Aorta (tissue), 5 donors: ENCODE measurements around the gene FAM193B. TPM values are rescaled to one million over a fixed set of nuclear protein-coding genes. Genes with fewer than 3 reads are reported as not detected.
A peak's percentile ranks its signal among the peaks of the same experiment; 100 is the strongest.

Experiments used
- ATAC-seq: fragments of 200-7000 bp; cut with Tn5 transposase; one replicate; pipeline ENCODE4 v1.9.1; 2022; ENCODE audit warnings: moderate library complexity; ENCODE audit not compliant: low FRiP score
- DNase-seq, 2 donors: peaks; one replicate each; pipeline ENCODE4 v3.0.0-alpha.2; 2020
- H3K27ac ChIP-seq, 2 donors: one replicate each; pipeline ENCODE4 v1.5.1; 2013; ENCODE audit warnings: low read length in 2 of 2, mild to moderate bottlenecking in 2 of 2, moderate library complexity in 2 of 2, control low read depth in 1 of 2, inconsistent platforms in 1 of 2, low read depth in 1 of 2
- H3K27me3 ChIP-seq, 2 donors: one replicate each; pipeline ENCODE4 v1.6.1; 2013; ENCODE audit warnings: control low read depth in 1 of 2, low read length in 1 of 2, mild to moderate bottlenecking in 1 of 2, moderate library complexity in 1 of 2; ENCODE audit not compliant: insufficient read depth in 2 of 2, control insufficient read depth in 1 of 2
- H3K36me3 ChIP-seq, 2 donors: one replicate each; pipeline ENCODE4 v1.6.1; 2013; ENCODE audit warnings: control low read depth in 1 of 2, low read length in 1 of 2, mild to moderate bottlenecking in 1 of 2; ENCODE audit not compliant: insufficient read depth in 2 of 2, control insufficient read depth in 1 of 2
- H3K4me1 ChIP-seq, 2 donors: one replicate each; pipeline ENCODE4 v1.6.1; 2013; ENCODE audit warnings: low read length in 2 of 2, control low read depth in 1 of 2, mild to moderate bottlenecking in 1 of 2, moderate library complexity in 1 of 2; ENCODE audit not compliant: insufficient read depth in 2 of 2, control insufficient read depth in 1 of 2
- H3K4me3 ChIP-seq, 2 donors: one replicate each; pipeline ENCODE4 v1.5.1; 2013; ENCODE audit warnings: low read length in 2 of 2, control low read depth in 1 of 2, mild to moderate bottlenecking in 1 of 2
- H3K9me3 ChIP-seq: one replicate; pipeline ENCODE4 v1.6.1; 2013; ENCODE audit warnings: mild to moderate bottlenecking, low read length; ENCODE audit not compliant: control insufficient read depth
- WGBS, 2 donors: extraction: QIAGEN DNeasy Blood & Tissue Kit; methylation state at CpG; one replicate each; pipeline ENCODE4 v1.1.7; 2013; 5-methylcytosine and 5-hydroxymethylcytosine counted together
- intact Hi-C, 2 donors: fragments of 100-400 bp; cut with DNase I; formaldehyde crosslinking; loops; one replicate each; pipeline versions ENCODE4 v1.14.2 to v1.15.0; 2022
- polyA plus RNA-seq, 2 donors: library from polyadenylated mRNA; stranded (reverse); fragments of 200-250 nt; gene quantifications; one replicate each; pipeline ENCODE4 v1.2.3, GENCODE V29; 2013
- total RNA-seq, 2 donors: library from RNA; stranded (reverse); fragmentation: NEBNext Ultra II Directional; extraction: Animal tissue kit (Norgen Biotek cat#: 25700); gene quantifications; one replicate each; pipeline ENCODE4 v1.2.1, GENCODE V29; 2021
- donor health status: healthy with polysubstance abuse.
- donor health status: Bipolar disorder and iron deficiency.
- donor health status: DM: no; HTN: no; CAD: no.
- donor health status: DM: no; HTN: no; CAD: no.
- donor health status: DM: yes; HTN: yes; CAD: no.

The FAM193B gene
- total and polyA plus RNA-seq, 4 donors = 49.5 to 533 (median 90.0) TPM

GRCh38 chr5:177599731-177600507, 45.6 kb upstream of the FAM193B start, which contains the start of gene B4GALT7:
Gene B4GALT7 (plus strand): TSS chr5:177600132. CDS start chr5:177600211, 79 bp downstream.
- DNase-seq (peak; percentile 91 to 93), ATAC-seq (peak; percentile 96)
- Histone ChIP-seq H3K36me3 (peaks cover 0 to 2% of the 10 kb centered on the region in 2 donors), H3K4me1 (no peaks in the 10 kb centered on the region), H3K9me3 (no peaks in the 10 kb centered on the region), H3K4me3 (peak within 1 kb of the TSS; percentile 60 to 90), H3K27me3 (no peaks in the 10 kb centered on the region), H3K27ac (peak within 1 kb of the TSS in 1 of 2 donors; percentile 92)
- intact Hi-C loops = loop anchor here in 1 of 2 donors (10.0 kb wide), 1 partner anchor 565 kb away; no protein-coding TSS in a partner anchor
- WGBS, 2 donors = 1% methylated on average over 43 to 86 of the region's 86 CpGs

- Histone ChIP-seq H3K4me3 (no peak overlapping the region), H3K27ac (no peak overlapping the region), H3K4me1 (no peaks in the 10 kb centered on the region), H3K9me3 (no peaks in the 10 kb centered on the region), H3K36me3 (peaks cover 0 to 4% of the 10 kb centered on the region in 2 donors), H3K27me3 (no peaks in the 10 kb centered on the region)
- intact Hi-C loops = no loop called here
- DNase-seq (no peak), ATAC-seq (no peak)
- WGBS, 2 donors = 47 to 48% methylated on average over 5 of the region's 5 CpGs
Measured at GRCh38 chr5:177598477-177598876, 44.1 kb upstream of the FAM193B start.

GRCh38 chr5:177596775-177597238, 42.4 kb upstream of the FAM193B start:
- no peak overlapping the region for H3K4me3 ChIP-seq
- DNase-seq (no peak), ATAC-seq (no peak)
- H3K4me1 ChIP-seq = no peaks in the 10 kb centered on the region
- H3K36me3 ChIP-seq = peaks cover 0 to 4% of the 10 kb centered on the region in 2 donors
- H3K27ac ChIP-seq = no peak overlapping the region
- intact Hi-C loops = no loop called here
- no peaks in the 10 kb centered on the region for H3K27me3 ChIP-seq
- no peaks in the 10 kb centered on the region for H3K9me3 ChIP-seq
- 89 to 100% methylated on average over 2 of the region's 2 CpGs for WGBS, 2 donors

GRCh38 chr5:177595991-177596774, 41.8 kb upstream of the FAM193B start:
- intact Hi-C loops = no loop called here
- no peak for DNase-seq

GRCh38 chr5:177595026-177595585, 40.7 kb upstream of the FAM193B start:
- Histone ChIP-seq H3K36me3 (peaks cover 0 to 4% of the 10 kb centered on the region in 2 donors), H3K4me3 (no peak overlapping the region), H3K27ac (no peak overlapping the region), H3K9me3 (no peaks in the 10 kb centered on the region), H3K4me1 (no peaks in the 10 kb centered on the region), H3K27me3 (no peaks in the 10 kb centered on the region)
- no peak for DNase-seq
- intact Hi-C loops = no loop called here
- no peak for ATAC-seq
- WGBS, 2 donors = 95 to 98% methylated on average over 8 of the region's 8 CpGs

More at GRCh38 chr5:177595991-177596774, 41.8 kb upstream of the FAM193B start:
- H3K4me1 ChIP-seq = no peaks in the 10 kb centered on the region
- no peak for ATAC-seq
- H3K27ac ChIP-seq = no peak overlapping the region
- H3K27me3 ChIP-seq = no peaks in the 10 kb centered on the region
- H3K9me3 ChIP-seq = no peaks in the 10 kb centered on the region
- peaks cover 0 to 4% of the 10 kb centered on the region in 2 donors for H3K36me3 ChIP-seq
- no peak overlapping the region for H3K4me3 ChIP-seq
- 95 to 96% methylated on average over 2 of the region's 2 CpGs for WGBS, 2 donors

GRCh38 chr5:177594071-177594470, 39.7 kb upstream of the FAM193B start:
- Histone ChIP-seq H3K4me3 (no peak overlapping the region), H3K36me3 (peaks cover 0 to 4% of the 10 kb centered on the region in 2 donors), H3K9me3 (no peaks in the 10 kb centered on the region), H3K27me3 (no peaks in the 10 kb centered on the region), H3K27ac (no peak overlapping the region), H3K4me1 (no peaks in the 10 kb centered on the region)
- ATAC-seq (no peak), DNase-seq (peak in 1 of 2 donors; percentile 25)
- intact Hi-C loops = loop anchor here in 1 of 2 donors (5.0 kb wide), 1 partner anchor 42 kb away; the partner anchor contains the start of gene FAM193B
- 91% methylated on average over 8 of the region's 8 CpGs for WGBS, 2 donors

GRCh38 chr5:177593511-177593910, 39.1 kb upstream of the FAM193B start:
- H3K27me3 ChIP-seq = no peaks in the 10 kb centered on the region
- no peak overlapping the region for H3K27ac ChIP-seq
- peaks cover 0 to 4% of the 10 kb centered on the region in 2 donors for H3K36me3 ChIP-seq
- H3K9me3 ChIP-seq = no peaks in the 10 kb centered on the region
- no peak overlapping the region for H3K4me3 ChIP-seq
- WGBS, 2 donors = 87% methylated on average over 3 of the region's 3 CpGs
- no peaks in the 10 kb centered on the region for H3K4me1 ChIP-seq
- DNase-seq (peak in 1 of 2 donors; percentile 17), ATAC-seq (no peak)
- intact Hi-C loops = loop anchor here in 1 of 2 donors (5.0 kb wide), 1 partner anchor 41 kb away; the partner anchor contains the start of gene FAM193B

- 73 to 74% methylated on average over 12 to 13 of the region's 13 CpGs for WGBS, 2 donors
- peak in 1 of 2 donors; percentile 41 for DNase-seq
Measured at GRCh38 chr5:177592905-177593304, 38.5 kb upstream of the FAM193B start.

More at GRCh38 chr5:177592905-177593304, 38.5 kb upstream of the FAM193B start:
- no peaks in the 10 kb centered on the region for H3K4me1 ChIP-seq
- peaks cover 0 to 4% of the 10 kb centered on the region in 2 donors for H3K36me3 ChIP-seq
- ATAC-seq = no peak
- peak overlapping the region; percentile 46 to 88 for H3K4me3 ChIP-seq
- intact Hi-C loops = loop anchor here in 1 of 2 donors (5.0 kb wide), 1 partner anchor 41 kb away; the partner anchor contains the start of gene FAM193B
- no peak overlapping the region for H3K27ac ChIP-seq
- H3K9me3 ChIP-seq = no peaks in the 10 kb centered on the region
- no peaks in the 10 kb centered on the region for H3K27me3 ChIP-seq
